Fibroblast of pulmonary artery (primary cell): Measurements from ENCODE around the gene CTXN3.
A peak's percentile ranks its signal among the peaks of the same experiment; 100 is the strongest.

Experiments used
- DNase-seq: peaks from one replicate; pipeline ENCODE4 v3.0.0-alpha.2; 2010; ENCODE audit warnings: low read depth
- H3K4me3 ChIP-seq: replicated peaks from 2 replicates; pipeline ENCODE4 v1.5.1; 2011; ENCODE audit warnings: low read depth, mild to moderate bottlenecking, control low read depth, low read length, moderate library complexity
- TF ChIP-seq, protein P1 (sequence below): IDR thresholded peaks from 2 replicates; pipeline ENCODE4 v1.5.1; 2011; ENCODE audit warnings: mild to moderate bottlenecking, control low read depth, low read length, inconsistent platforms; ENCODE audit errors: missing control alignments

The CTXN3 gene

DNA sequence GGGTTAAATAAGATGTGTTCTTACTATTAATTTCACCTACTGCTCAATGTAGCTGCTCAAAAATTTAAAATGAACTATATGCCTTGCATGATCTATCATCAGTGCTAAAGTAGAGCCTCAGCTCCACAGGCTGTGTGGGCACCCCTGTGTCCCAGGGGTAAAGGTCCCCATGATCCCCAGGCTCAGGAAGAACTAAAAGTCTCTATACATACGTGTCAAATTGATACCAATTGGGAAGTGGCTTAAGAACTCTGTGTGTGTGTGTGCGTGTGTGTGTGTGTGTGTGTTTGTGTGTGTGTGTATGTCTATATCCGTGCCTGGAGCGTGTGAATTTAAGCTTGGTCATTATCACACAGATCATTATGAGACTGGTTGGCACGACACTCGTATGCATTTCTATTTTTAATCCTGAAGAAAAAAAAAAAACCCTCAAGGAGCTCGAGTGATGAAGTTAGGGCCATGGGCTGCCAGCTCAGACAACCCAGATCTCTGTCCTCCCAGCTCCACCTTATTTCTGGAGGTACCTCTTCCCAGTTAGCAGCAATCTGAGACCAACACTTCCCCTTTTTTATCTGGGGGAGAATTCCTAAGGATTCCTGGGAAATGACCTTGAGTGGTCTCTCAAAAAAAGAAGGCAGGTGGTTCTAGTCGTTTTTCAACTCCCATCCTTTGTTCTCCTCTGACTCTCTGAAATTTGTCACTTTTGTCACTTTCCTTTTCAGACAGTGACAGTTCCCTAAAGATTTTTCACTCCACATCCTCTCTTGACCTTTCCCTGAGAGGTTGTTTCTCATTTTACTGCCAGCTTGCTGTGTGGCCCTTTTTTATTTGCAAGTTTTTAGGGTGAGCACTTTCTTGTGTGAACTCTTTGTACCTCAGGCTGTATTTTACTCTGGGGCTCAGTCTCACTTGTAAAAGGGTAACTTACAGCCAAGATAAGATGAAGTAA is 45.7 kb upstream of the CTXN3 start:
- H3K4me3 ChIP-seq: no peak overlapping the region
- TF ChIP-seq, protein P1, sequence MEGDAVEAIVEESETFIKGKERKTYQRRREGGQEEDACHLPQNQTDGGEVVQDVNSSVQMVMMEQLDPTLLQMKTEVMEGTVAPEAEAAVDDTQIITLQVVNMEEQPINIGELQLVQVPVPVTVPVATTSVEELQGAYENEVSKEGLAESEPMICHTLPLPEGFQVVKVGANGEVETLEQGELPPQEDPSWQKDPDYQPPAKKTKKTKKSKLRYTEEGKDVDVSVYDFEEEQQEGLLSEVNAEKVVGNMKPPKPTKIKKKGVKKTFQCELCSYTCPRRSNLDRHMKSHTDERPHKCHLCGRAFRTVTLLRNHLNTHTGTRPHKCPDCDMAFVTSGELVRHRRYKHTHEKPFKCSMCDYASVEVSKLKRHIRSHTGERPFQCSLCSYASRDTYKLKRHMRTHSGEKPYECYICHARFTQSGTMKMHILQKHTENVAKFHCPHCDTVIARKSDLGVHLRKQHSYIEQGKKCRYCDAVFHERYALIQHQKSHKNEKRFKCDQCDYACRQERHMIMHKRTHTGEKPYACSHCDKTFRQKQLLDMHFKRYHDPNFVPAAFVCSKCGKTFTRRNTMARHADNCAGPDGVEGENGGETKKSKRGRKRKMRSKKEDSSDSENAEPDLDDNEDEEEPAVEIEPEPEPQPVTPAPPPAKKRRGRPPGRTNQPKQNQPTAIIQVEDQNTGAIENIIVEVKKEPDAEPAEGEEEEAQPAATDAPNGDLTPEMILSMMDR: no peak
- DNase-seq: no peak

GRCh38 chr5:127608077-127608660 is 40.7 kb upstream of the CTXN3 start:
- no peak overlapping the region for H3K4me3 ChIP-seq
- no peak for DNase-seq
- TF ChIP-seq, protein P1: no peak

DNA sequence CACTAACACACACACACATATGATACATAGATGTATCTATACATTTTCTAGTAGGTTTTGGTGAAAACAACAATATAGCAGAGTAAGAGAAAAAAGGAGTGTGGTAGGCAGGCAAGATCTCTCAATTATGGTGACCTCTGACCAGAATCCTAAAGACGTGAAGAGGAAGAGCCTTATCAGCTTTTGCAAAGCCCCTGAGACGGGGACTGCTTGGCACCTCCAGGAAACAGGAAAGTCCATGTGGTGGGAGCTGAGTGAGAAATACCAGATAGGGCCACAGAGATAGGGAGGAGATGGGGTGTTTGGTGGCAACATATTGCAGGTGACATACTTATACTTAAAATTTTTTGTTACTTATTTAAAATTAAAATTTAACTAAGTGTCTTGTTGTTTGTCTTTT is 39.9 kb upstream of the CTXN3 start:
- no peak overlapping the region for H3K4me3 ChIP-seq
- TF ChIP-seq, protein P1: no peak
- no peak for DNase-seq

DNA sequence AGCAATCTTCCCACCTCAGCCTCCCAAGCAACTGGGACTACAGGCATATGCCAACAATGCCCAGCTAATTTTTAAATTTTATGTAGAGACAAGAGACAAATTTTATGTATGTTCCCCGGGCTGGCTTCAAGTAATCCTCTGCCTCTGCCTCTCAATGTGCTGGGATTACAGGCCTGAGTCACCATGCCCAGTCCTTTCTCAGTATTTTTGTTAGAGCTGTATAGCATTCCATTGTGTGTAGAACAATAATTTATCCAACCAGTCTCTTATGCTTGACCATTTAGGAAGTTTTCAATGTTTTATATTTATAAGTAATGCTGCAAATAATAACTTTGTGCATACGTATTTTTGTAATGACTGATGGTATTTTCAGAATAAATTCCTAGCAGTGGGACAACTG is 38.9 kb upstream of the CTXN3 start:
- no peak overlapping the region for H3K4me3 ChIP-seq
- TF ChIP-seq, protein P1: no peak

DNA sequence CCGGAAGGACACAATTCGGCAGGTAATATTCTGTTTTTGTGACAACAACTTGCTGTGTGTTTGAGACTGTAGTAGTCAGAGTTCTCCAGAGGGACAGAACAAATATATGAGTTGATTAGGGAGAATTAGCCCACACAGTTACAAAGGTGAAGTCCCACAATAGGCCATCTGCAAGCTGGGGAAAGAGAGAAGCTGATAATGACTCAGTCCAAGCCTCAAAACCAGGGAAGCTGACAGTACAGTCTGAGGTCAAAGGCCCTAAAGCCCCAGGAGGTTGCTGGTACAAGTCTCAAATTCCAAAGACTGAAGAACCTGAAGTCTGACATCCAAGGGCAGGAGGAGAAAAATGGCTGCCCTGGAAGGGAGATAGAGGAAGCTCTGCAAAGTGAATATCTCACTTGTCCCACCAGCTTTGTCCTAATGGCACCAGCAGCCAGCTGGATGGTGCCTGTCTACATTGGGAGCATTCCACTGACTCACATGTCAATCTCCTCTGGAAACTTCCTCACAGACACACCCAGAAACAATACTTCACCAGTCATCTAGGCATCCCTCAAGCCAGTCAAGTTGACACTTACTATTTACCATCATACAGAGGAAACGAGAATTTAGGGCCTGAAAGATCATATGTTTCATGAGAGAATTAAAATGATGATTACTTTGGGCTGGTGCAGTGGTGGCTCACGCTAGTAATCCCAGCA is 36.3 kb upstream of the CTXN3 start:
- DNase-seq: no peak
- H3K4me3 ChIP-seq: no peak overlapping the region
- TF ChIP-seq, protein P1: no peak

More for the DNA sequence above, 38.9 kb upstream of the CTXN3 start:
- no peak for DNase-seq

GRCh38 chr5:127615916-127616315 is 33.0 kb upstream of the CTXN3 start:
- TF ChIP-seq, protein P1: no peak
- peak; percentile 22 for DNase-seq
- no peak overlapping the region for H3K4me3 ChIP-seq
